Hematopoietic multipotent progenitor cell treated with erythropoietin and hydrocortisone succinate and interleukin-3 and kit ligand, for 15 days (in vitro differentiated cells): ENCODE measurements around the gene RAB11FIP4.

Experiments used
- DNase-seq: peaks from one replicate; pipeline ENCODE4 v3.0.0-alpha.2; 2015; ENCODE audit warnings: low spot score

RAB11FIP4 gene

DNA sequence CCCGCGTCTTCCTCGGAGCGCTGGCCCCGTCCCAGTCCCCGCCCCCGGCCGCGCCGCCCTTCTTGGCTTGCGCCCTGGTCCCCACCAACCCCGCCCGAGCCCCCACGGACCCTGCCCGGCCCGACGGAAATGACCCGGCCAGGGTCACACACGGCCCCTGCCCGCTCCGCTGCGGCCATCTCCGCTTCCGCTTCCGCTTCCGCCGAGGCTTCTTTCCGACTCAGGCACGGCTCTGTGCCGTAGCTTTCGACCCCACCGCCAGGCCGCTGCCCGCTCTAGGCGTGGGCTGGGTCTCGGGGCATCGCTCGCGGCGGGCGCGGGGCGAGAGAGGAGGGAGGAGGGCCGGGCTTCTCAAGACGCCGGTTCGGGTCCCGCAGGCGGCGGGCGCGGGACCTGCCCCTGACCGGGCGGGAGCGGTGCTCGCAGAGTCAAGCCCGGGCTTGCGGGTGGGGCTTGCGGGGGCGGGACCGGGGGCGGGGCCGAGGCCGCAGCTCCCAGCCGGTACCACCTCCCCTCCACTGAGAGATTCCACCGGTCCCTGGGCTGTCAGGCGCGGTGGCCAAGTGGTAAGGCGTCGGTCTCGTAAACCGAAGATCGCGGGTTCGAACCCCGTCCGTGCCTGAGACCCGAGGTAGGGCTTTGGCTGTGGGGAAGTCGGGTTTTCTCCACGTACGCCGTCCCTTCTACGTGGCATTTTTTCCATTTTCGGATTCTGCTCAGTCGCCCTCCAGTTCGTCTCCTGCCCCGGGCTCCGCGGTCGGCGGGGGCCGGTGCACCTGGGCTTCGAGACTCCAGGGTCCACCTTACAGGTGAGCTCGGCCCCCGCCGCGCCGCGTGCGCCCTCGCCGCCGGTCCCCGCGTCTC, 158.3 kb downstream of the RAB11FIP4 start:
- DNase-seq, result peak; percentile 92

DNA sequence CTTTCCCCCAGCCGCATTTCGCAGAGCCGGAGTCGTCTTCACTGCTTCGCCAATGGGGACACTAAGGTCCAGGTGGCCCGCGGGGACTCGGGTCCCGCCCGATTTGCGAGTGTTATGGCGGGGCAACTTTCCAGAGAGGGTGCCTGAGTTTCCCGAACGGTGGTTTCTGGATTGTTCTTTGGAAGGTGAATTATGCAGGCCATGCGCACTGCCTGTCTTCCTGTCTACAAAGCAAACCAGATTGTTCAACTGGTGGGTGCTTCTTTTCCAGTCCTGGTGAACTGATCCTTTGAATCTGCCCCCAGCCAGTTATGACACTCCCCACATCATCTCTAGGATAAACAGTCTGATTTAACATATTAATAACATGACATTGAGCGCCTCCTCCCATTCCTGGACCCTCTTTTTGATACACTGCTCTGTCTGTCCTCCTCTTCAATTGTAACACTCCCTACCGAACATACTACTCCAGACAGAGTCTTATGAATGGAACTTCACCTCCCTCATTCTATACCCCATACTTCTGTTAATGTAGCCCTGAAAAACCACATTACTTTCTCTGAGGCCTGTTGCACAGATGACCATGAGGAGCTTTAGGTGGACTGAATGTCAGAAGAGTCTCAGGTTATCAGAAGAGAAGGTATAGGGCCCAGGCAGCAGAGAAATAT, 159.0 kb downstream of the RAB11FIP4 start:
- DNase-seq, result no peak

DNA sequence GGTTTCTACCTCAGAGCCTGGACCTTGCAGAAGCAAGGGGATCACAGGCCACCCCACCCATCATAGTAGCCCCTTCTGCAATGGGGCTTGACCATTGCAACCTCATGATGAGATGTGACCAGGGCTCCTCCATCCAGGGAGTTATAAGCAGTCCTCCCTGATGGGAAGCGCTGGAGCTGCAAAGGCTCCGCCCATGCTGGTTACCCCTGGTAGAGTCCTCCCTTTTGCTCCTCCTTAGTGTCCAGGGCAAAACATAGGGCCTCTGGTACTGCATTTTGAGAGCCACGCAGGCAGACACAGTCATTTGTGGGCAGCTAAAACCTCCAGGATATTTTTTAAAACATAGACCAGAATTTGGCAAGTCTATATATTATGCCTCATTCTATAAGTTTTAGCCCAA, 161.1 kb downstream of the RAB11FIP4 start:
- DNase-seq, result no peak

DNA sequence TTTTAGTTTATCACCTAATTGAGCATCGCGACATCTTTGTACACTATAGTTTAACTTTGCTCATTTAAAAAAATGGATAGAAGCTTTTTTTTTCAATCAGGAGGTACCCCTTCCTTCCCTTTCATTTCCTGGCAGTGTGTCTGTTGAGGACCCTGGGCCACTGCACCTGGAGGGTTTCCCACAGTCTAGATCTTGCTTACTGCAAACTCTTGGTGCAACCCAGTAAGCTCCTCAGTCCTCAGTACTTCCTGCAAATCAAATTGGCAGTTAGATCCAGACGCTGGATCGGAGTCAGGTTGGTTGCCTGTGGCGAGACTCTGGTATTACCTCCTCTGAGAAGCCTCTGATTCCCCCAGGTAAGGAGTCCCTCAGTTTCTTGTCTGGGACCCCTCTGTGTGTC, 162.0 kb downstream of the RAB11FIP4 start:
- DNase-seq, result no peak

DNA sequence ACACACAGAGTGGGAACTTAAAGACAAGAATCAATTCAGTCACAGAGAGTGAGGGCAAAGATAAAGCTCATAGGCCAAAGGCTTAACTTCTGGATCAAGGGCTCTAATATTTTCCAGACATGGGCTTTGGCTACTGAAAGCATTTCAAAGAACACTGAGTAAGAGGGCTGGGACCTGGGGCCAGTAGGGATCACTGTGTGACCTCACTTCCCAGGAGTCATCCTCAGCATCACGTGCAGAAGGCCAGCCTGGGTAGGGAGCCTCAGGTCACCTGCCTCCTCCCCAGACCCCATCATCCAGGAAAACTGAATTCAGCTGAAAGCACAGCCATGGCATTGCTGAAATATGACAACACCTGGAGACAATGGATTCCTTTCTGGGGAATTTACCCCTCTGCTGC, 163.5 kb downstream of the RAB11FIP4 start:
- DNase-seq, result no peak

DNA sequence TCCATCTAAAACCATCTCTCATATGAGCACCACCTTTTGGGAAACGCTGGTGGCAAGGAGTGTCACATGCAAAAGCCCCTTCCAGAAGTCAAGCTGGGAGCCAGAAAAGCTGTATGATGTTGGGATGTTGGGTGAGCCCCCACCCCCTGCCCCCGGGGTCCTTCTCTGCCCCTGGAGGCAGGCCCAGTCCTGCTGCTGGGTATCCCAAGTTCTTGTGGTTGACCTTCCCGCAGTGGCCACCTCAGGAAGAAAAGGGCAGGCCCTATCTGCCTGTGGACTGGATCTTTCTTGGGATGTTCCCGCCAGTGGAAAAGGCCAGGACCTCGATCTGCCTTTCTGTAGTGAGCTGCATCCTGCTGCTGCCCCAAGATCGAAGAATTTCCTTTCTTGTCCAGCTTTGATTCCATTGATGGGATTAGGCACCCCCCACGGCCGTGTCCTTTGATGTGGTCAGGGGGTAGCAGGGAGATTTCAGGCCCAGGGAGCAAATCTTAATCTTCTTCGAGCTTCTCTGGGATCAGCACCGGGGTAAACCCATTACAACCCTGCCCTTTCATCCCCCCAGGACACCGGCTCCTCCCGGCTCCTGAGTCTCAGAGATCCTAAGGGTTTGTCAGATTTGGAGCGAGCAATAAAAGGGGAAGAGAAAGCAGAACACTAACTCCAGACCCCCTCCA, 165.6 kb downstream of the RAB11FIP4 start:
- DNase-seq, result no peak

DNA sequence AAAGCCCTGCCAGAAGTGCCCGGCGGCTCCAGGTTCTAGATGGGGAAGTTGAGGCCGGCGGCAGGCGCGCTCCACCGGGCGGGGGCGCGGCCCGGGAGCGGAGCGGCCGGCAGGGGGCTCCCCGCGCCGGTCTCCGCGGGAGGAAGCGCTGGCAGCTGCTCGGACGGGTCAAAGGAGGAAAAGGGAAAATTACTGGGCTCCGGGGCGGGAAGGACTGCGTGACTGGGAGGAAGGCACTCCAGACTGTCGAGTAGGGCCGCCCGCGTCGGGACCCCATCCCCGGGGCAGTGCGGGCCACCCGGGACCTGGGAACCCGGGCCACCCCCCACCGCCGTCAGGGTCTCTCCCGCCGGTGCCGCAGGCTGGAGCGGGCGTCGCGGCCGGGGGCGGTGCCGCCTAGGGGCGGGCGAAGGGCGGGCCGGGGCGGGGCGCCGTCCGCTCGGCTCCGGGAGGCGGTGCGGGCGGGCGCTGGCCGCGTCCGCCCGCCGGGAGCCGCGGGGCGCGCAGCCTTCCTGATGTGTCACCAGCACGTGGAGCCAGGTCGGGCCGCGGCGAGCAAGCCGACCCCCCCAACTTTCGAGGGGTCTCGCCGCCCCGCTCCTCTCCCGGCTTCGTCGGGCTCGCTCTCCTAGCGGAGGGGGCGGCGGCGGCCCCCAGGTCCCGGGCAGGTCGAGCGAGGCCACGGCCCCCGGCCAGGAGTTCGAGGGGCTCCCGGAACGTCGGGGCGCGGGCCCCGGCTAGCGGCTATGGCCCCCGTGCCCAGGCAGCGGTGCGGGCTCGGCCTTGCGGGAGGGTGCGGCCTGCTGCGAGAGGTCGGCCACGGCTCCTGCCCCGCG, 167.5 kb downstream of the RAB11FIP4 start:
- peak; percentile 45 for DNase-seq

DNA sequence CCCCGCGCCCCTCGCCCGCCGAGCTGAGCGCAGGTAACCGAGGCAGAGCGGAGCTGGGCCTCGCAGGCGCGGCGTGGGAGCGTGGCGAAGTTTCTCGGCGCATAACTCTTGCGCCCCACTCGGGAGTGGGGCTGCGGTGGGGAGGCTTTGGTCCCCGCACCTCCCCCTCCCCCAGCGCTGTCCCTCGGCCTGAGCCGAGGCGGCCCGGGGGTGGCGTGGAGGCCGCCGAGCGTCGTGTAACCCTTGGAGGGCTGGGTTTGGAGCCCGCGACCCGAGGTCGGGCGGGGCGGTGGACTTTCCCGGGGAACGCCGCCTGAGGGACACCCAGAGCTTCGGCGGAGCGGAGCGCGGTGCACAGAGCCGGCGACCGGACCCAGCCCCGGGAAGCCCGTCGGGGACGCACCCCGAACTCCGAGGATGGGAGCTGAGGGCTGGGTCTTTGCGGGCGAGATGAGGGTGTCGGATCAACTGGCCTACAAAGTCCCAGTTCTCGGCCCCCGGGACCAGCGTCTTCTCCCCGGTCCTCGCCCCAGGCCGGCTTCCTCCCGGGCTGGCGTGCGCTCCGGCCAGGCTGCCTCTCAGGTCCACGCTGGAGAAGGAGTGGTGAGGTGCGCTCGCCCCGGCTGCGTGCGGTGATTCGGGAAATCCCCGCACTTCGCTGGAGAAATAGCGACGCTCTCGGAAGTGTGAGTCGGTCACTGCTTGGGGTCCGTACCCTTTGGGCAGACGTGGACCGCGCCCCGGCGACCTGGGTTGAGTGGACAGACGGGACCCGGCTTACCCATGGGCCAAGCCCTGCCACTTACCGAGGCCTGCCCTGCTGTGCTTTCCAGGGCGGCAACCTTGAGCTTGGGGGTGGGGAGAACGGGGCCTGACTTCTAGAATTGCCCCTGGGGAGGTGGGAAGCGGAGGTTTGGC, 168.4 kb downstream of the RAB11FIP4 start:
- DNase-seq, result no peak

DNA sequence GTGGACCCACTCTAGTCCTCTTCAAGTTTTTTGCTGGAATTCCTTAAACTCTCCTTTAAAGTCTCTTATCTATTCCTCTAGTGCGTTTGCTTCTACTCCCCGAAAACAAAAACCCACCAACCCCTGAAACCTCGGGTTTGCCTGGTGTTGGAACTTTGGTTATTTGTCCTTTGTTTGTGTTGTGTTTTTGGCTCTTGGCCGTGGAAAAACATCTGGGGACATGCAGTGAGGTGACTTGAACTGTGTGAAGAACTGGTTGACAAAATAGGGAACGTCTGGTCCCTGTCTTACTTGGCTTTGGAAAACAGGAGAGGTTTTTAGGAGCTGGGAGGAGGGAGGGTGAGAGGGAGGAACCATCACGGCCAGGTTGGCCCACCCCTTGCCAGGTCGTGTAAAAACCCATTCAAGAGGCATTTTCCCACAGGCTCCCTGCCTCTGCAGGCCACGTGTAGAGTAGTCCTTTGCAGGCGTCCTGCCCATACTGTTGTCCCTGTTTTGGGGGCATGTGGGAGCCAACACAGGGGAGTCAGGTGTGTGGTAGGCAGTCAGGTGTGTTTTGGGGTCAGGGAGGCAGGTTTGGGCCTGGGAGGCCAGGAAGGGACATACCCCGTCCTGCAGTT, 169.3 kb downstream of the RAB11FIP4 start:
- no peak for DNase-seq

DNA sequence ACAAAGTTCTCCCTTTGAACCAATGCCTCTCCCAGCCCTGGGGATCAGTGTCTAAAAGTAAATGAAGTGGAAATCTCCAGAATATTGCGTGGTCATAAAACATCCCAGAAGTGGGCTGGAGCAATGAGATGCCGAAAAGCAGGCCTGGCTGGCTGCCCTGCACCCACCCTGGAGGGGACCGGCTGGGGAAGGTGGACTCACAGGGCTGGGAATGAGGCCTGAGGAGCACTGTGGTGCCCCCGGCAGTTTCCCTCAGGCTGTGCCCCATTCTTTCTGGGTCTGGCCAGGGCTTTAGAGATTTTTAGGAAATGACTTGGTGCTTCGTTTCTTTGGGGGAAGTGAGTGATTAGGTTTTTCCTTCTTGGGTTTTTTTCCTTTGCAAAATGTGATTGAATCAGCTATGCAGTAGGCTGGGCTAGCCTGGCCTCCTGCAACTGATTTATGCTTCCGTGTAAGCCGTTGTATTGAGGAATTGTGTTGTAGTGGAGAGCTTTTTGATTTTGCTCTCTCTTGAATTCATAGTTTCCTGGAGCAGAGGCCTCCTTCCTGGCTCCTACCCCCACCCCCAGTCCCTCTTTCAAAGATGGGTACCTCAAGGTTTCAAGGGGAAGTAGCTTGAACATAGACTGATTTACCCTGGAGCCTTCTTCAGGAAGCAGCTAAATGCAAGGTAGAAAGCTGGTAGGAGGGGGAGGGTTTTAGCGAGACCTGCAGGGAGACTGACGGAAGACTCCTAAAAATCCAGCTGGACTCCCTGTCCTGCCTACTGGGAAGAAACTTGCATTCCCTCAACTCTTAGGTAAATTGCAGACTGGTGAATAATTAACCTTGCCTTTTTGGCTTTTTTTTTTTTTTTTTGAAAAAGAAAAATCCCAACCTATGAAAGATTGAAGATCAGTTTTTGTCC, 170.2 kb downstream of the RAB11FIP4 start:
- no peak for DNase-seq

DNA sequence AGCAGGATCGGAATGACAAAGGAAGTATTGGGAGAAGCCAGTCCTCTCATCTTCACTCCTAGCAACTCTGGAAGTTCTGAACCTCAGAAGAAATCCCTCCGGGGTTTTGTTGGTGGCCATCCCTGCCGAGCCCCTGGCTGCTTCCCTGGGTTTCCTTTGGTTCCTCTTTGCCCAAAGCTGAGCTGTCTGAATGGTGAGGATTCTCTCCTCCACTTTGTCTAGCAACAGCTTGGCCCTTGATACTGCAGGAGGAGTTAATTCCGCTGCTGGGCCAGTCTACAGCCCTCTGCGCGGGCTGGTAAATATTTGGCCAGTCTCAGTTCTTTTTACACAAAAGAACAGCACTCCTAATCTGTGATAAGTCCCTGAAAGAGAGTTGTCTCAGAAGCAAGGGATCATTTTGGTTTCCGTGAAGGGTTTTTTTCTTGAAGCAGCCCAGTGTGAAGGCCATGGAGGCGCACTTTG, 170.9 kb downstream of the RAB11FIP4 start:
- DNase-seq, result no peak

DNA sequence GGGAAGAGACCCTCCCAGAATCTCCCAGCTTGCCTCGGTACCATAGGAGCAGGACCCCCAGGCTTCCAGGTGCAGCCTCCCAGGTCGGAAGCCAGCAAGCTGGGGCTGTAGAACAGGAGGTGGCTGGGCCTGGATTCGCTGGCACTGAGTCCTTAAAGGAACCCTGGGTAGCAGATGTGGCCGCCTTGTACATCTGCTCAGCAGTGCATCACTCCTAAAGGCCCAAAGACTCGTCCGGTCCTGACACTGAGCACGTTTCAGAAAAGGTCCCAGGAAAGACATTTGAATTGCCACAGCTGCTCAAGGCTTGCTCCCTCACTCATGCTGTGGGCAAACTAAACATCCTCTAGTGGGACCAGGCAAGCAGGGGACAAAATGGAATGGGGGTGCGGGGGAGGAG, 172.8 kb downstream of the RAB11FIP4 start:
- DNase-seq, result no peak

DNA sequence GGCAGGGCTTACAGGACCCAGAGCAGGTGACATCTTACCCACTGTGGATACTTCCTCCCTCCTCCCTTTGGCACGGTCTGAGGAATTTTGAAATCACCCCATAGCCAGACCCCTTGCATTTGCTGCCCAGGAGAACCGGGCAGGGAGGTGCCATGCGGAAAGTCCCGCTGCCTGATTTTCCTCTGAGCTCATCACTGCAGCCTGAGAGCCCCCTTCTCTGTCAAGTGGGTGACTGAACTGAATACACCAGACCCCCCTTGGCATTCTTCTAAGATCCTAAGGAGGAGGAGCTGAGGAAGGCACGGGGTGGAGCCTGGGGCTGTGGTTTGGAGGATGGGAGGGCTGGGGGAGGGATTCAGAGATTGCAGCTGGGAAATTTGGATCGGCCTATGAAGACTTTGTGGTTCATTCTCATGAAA, 173.4 kb downstream of the RAB11FIP4 start:
- no peak for DNase-seq

DNA sequence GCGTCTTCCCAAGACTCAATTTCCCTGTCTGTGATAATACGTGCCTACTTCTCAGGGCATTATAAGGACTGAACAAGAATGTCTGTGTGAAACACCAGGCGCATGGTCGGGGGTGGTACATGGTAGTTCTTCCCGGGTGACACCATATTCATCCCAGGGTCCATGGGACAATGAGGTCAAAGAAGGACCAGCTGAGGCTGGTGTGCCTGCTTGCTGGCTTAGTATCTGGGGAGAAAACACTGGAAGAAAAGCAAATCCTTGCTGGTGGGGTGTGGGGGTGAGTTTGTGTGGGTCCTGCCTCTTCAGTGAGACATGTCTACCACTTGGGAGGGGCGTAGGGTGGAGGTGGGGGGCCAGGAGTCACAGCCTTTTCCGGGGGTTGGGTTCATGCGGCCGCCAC, 174.2 kb downstream of the RAB11FIP4 start:
- no peak for DNase-seq

DNA sequence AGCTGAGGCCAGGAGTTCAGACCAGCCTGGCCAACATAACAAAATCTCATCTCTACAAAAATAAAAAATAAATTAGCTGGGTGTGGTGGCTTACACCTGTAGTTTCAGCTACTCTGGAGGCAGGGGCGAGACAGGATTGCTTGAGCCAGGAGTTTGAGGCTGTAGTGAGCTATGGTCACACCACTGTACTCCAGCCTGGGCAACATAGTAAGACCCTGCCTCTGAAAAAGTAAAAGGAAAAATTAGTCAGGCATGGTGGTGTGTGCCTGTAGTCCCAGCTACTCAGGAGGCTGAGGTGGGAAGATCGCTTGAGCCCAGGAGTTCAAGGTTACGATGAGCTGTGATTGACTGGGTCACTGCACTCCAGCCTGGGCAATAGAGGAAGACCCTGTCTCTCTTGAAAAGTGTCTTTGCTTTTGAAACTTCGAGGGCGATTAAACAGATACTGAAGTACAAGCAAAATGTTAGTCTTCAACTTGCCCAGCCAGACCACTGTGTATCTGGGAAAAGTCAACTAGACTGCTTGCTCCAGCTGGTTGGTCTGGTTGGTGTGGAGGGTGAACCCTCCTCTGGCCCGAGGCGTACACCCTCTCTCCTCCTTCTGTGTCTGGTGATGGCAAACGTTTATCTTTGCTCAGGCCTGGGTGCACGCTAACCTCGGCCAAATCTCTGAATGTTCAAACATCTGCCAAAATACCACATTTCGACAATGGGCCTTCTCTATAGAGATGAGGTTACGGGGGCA, 174.9 kb downstream of the RAB11FIP4 start:
- no peak for DNase-seq

DNA sequence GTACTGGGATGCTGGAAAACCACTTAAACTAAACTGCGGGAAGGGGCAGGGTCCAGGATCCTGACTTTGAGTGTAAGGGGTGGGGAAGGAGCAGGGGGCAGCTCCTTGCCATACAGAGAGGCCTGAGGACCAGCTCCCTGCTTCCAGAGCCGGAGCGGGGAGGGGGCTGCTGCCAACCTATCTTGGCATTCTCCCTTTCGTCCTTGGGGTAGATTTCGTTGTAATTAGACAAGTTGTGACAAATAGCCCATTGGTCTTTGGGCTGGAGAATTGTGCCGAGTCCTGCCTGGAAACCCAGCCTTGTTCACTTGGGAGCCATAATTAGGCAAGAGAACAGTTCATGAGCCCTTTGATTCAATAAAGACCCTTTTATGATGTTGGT, 175.5 kb downstream of the RAB11FIP4 start:
- DNase-seq, result no peak

DNA sequence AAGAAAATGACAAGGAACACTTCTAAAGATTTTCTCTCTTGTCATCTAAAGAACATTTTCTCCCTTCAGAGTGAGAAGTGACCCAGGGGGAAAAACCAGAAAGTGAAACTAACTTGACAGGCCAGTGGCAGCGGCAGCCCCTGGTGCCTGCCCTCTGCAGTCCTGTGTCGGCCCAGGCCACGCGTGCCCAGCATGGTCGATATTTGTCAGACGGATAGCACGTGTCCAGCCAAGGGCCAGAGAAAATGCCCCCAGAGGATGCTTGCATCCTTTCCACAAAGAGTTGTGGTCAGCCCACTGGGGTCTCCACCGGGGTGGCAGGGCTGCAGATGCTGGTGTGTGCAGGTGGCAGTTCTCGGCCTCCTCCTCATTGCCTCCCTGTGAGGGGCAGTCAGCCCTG, 176.6 kb downstream of the RAB11FIP4 start:
- DNase-seq, result no peak

DNA sequence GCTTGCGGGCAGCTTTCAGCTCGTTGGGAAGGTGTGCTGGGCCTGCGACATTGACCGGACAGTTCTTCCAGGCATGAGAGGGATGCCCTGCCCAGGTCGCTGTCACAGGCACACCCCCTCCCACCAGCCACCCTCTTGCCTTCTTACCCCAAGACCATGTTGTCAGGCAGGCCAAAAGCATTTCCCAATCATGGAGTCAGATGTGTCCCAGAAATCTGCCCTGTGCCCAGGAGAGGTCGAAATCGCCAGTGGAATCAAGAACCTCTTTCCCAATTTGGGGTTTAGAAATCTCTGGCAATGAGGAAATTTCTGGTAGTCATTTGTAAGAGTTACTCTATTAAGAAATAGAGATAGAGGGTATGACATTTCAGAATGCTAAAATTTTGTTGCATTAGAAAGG, 177.1 kb downstream of the RAB11FIP4 start:
- DNase-seq, result no peak

DNA sequence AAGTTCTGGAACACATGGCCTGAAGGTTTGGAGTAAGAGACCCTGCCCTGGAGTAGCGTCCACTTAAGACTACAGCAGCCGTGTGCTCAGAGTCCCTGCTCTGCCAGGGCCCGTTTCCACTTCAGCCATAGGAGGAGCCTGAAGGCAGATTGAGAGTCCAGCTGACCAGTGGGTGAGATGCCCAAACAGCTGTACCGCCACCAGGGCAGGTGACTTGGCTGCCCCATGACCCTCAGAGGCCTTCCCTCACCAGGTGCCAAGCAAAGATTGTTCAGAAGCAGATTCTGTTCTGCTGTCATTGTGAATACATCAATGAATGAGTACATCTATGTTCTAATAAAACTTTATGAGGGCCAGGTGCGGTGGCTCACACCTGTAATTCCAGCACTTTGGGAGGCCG, 178.8 kb downstream of the RAB11FIP4 start:
- DNase-seq, result no peak
